WI38 (cell line): ENCODE results near the gene MED20.
"Not testable (repeated sequence)": the region's sequence is repeated elsewhere in the genome, so short reads cannot be mapped to it uniquely, and the experiment has no call there.

Experiments used
- H3K4me3 ChIP-seq: 2 replicates; pipeline ENCODE4 v1.5.1; 2011; ENCODE audit warnings: low read depth, mild to moderate bottlenecking, control low read depth, low read length
- TF ChIP-seq, protein P1 (sequence below): IDR thresholded peaks from 2 replicates; pipeline ENCODE4 v1.5.1; 2012; ENCODE audit warnings: low read depth, mild to moderate bottlenecking, control low read depth, low read length

Gene MED20

DNA sequence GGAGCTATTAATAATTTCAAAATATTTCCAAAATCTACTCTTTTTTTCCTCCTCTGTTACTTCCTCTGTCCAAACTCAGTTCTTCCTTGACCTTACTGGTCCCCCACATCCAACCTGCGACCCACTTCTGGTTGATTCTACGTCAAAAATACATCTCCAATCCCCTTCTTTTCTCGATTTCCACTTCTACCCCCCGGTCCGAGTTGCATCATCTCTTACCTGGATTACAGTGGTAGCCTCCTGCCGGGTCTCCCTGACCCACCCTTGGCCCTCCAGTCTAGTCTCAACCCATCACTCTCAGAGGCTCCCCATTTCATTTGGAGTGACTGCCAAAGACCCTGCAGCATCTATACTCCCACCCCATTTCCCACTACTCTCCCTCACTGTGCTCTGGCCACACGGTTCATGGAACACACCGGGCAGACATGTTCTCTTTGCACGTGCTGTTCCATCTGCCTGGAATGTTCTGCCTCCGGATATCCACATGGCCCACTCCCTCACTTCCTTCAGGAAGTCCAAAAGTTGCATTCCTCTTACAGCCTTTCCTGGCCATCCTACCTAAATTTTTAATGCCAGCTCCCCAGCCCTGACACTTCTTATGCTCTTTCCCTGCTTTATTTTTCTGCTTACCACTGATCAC lies 26.8 kb upstream of the MED20 start:
- H3K4me3 ChIP-seq, result no peak overlapping the region
- TF ChIP-seq, protein P1, sequence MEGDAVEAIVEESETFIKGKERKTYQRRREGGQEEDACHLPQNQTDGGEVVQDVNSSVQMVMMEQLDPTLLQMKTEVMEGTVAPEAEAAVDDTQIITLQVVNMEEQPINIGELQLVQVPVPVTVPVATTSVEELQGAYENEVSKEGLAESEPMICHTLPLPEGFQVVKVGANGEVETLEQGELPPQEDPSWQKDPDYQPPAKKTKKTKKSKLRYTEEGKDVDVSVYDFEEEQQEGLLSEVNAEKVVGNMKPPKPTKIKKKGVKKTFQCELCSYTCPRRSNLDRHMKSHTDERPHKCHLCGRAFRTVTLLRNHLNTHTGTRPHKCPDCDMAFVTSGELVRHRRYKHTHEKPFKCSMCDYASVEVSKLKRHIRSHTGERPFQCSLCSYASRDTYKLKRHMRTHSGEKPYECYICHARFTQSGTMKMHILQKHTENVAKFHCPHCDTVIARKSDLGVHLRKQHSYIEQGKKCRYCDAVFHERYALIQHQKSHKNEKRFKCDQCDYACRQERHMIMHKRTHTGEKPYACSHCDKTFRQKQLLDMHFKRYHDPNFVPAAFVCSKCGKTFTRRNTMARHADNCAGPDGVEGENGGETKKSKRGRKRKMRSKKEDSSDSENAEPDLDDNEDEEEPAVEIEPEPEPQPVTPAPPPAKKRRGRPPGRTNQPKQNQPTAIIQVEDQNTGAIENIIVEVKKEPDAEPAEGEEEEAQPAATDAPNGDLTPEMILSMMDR, result no peak

DNA sequence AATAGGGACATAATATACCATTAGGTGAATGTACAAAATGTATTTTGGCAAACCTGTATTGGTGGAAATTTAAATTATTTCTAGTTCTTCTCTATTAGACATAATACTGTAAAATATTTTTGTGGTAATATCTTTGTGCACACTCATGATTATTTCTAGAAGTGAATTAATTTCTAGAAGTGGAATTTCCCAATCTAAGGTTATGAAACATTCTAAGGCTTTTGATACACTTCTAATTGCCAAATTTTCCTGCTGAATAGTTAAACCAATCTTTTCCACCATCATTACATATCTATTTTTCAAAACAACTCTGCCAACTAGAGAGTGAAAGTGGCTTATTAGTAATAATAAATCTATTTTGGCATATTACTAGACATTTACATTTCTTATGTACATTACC lies 22.5 kb upstream of the MED20 start:
- H3K4me3 ChIP-seq, result no peak overlapping the region
- TF ChIP-seq, protein P1, result no peak

DNA sequence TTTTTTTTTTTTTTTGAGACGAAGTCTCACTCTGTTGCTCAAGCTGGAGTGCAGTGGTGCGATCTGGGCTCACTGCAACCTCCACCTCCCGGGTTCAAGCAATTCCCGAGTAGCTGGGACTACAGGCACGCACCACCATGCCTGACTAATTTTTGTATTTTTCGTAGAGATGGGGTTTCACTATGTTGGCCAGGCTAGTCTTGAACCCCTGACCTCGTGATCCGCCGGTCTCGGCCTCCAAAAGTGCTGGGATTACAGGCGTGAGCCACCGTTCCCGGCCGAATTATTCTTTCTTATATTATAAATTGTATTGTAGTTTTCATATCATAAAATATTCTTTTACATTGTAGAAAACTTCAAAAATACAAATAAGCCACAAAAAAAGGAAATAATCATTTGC lies 21.9 kb upstream of the MED20 start:
- H3K4me3 ChIP-seq, result not testable (repeated sequence)

DNA sequence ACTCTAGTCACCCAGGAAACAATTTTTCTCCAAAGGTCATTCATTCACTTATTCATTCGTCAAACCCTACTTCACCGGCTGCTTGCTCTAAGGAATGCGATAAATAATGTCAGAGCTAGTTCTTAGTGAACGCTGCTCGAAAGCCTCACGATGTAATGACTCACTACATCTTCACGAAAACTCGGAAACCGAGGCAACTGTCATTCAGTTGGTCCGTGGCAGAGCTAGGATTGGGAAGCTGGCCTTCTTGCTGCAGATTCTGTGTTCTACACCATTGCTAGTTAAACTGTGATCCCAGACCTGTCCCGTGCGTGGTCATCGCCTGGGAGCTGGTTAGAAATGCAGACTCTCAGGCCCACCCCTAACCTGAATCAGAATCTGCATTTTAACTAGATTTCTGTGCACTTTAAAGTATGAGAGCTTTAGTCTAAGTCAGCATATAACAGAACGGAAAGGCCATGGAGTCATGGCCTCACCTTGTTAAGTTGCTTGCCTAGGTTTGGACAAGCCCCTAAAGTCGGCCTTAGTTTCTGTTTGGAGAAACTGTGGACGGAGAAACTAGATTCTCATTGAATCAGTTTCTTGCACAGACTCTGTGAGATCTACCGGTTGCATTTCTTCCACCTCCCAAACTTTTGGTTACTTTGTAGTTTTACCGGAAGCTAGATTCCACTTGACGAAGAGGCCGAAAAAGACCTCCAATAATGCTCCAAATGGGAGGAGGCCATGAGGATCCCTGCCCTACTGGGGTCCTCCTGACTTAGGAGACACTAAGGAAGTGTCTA lies 21.3 kb upstream of the MED20 start:
- TF ChIP-seq, protein P1, result no peak
- H3K4me3 ChIP-seq, result peak overlapping the region; percentile 78

DNA sequence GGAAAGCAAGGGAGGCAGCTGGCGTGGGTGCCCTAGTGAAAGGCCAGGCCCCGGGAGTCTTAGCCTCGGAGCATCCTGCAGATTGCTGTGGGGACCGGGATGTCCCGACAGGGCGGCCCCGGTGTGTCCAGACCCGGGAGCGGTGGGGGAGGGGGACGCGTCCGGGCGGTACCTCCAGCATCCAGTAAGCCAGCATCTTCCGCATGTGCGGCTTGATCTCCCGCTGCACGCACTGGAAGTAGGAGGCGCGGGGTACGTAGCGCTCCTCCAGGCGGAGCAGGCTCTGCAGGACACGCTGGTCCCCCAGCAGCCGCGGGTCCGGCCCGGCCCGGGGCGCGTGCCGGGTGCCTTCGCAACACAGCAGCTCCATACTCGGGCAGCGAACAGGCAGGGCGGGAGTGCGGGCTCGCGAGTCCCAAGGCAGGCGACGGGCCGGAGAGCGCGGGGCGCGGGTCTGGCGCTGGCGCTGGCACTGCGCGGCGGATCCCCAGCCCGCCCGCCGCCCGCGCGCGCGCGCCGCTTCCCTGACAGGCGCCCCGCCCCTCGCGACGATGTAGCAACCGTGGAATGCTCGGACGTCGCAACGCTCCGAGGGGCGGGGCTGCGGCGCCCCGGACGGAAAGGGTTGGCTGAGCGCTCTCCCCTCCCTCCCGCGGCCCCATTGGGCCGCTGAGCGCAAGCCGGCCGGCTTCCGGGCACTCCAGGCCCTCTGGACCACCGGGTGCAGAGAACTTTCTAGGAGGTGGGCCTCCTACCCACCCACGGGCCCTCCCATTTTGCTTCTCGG lies 20.5 kb upstream of the MED20 start, which contains the start of gene CCND3:
CCND3 (minus strand) TSS at position 529 of the 787 bp plus-strand sequence; CDS start at position 370, 159 bp downstream.
- peak within 1 kb of the TSS; percentile 78 for H3K4me3 ChIP-seq

DNA sequence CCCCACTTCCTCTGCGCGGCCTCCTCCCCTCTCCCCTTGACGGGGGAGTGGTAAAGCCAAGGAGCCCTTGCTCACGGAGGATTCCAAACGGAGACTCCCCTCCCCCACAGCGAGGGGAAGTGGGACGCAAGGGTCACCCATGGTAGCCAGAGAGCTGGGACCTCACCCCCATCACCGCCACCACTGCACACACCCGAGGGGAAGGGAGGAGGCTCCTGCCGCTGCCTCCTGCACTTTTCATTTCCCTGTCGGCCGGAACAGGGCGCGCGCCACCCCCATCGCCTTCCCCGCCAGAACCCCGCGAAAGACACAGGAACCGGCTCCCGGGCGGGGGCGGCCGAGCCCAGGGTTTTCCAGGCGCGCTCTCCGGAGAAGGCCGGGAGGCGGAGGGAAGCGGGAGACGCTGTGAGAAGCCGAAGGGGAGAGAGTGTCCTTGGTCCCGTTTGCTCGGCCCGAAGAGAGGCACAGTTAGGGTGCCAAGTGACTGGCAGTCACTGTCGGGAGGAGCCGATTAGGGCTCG lies 19.9 kb upstream of the MED20 start:
- TF ChIP-seq, protein P1, result no peak

More for the DNA sequence above, 20.5 kb upstream of the MED20 start, which contains the start of gene CCND3:
- TF ChIP-seq, protein P1, result no peak

More for the DNA sequence above, 19.9 kb upstream of the MED20 start:
- H3K4me3 ChIP-seq, result peak overlapping the region; percentile 78
